Measurements from ENCODE around the gene CSGALNACT2.
"Not testable (repeated sequence)": the region's sequence is repeated elsewhere in the genome, so short reads cannot be mapped to it uniquely, and the experiment has no call there.

Gene CSGALNACT2

DNA sequence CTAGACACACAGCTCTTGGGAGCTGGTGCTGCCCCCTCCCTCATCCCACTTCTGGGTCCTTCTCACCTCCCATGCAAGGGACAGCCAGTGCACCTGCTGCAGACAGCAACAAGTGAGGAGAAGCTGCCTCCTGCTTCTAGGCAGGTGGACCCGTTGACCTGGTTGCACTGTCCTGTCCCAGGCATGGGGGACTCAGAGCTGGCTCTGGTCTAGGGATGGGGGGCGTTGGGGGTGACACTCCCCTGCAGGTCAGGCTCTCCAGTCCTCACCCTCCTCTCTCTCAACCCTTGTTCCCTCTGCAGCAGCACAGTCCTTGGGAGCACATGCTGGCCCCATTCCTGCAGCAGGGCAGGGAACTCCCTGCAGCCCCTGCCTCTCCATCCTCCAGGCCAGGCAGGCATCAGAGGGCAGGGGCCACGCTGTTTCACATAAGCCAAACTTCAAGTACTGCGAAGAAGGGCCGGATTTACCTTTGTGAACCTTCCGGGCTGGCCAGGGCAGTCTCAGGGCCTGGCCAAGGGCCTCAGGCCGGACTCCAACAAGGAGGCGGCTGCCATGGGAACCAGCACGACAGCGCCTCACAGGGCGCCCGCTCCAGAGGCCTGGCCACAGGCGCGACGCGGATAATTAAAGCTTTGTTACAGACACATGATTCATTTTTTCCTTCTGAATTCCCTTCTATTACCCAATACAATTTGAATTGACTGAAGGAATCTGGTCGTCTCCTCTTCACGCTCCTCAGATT is 80.1 kb downstream of the CSGALNACT2 start:
- DNase-seq: no peak

- no peak for DNase-seq
These were observed 80.9 kb downstream of the CSGALNACT2 start for GRCh38 chr10:43218951-43219837.

DNA sequence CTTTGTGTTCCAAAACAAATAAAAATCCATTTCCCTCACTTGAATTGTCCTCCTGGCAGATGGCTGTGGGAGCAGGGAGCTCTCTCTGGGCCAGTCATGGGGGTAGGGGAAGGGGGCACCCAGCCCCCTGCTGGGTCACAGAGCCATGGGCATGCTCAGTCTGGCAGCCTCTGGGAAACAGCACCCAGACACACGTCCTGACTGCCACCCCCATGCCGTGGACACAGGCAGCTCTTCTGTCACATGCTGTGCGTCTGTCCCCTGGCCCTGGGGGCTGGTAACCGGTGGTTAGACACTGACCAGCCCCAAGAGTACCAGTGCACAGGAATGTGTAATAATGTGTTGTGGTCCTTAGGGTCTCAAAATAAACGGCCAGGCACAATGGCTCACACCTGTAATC is 81.6 kb downstream of the CSGALNACT2 start:
- DNase-seq: no peak

GRCh38 chr10:43220251-43220650 is 82.0 kb downstream of the CSGALNACT2 start:
- DNase-seq: not testable (repeated sequence)

- peak; percentile 0 for DNase-seq
These were observed 82.6 kb downstream of the CSGALNACT2 start for GRCh38 chr10:43220657-43221418.

DNA sequence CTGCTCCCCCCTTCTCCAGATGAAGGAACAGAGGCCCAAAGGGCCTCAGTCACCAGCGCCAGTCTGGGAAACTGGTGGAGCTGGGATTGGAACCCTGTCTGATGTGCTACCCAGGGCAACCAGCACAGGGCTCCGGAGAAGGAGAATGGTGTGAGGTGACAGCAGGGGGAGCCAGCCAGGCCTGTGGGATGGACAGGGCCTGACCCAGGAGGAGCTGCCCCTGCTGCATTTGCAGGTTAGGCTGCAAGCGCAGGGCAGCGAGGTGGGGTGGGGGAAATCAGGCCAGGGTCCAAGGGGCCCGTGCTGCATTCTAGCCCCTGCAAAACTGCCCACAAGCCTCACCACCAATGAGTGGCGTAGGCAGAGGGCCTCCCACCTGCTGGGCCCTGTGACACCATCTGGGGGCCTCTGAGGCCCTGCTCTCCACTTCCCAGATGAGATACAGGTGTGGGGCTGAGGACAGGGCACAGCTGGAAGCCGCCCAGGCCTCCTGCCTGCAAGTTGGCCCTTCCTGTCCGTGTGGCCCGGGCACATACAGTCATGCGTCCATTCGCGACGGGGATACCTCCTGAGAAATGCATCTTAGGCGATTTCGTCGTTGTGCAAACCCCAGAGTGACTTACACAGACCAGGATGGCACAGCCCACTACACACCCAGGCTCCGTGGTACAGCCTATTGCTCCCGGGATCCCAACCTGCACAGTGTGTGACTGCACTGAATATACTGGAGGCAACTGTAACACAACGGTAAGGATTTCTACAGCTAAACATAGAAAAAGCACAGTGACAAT is 83.4 kb downstream of the CSGALNACT2 start:
- DNase-seq: peak; percentile 2

- DNase-seq: peak; percentile 2
These were observed 84.0 kb downstream of the CSGALNACT2 start for GRCh38 chr10:43222210-43222720.

GRCh38 chr10:43223056-43223455 is 84.8 kb downstream of the CSGALNACT2 start:
- DNase-seq: no peak

GRCh38 chr10:43224321-43224720 is 86.1 kb downstream of the CSGALNACT2 start:
- DNase-seq: no peak

DNA sequence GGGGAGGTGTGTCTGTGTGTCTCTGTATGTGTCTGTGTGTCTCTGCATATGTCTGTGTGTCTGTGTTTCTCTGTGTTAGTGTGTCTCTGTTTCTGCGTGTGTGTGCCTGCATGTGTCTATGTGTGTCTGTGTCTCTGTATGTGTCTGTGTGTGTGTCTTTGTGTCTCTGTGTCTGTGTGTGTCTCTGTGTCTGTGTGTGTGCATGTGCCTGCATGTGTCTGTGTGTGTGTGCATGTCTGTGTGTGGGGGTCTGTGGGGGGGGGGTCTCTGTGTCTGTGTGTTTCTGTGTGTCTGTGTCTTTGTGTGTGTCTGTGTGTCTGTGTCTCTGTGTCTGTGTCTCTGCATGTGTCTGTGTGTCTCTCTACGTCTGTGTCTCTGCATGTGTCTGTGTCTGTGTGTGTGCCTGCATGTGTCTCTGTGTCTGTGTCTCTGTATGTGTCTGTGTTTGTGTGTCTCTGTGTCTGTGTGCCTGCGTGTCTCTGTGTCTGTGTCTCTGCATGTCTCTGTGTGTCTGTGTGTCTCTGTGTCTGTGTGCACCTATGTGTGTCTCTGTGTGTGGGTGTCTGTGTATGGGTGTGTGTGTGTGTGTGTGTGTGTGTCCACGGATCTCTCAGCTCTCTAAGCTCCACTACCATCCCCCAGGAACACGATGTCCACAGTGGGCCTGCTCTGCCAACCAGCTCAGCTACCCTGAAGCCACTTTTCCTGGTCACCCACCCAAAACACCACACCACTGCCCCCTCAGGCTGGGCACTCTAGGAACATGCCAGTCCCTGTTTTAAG is 87.0 kb downstream of the CSGALNACT2 start:
- peak; percentile 2 for DNase-seq

DNA sequence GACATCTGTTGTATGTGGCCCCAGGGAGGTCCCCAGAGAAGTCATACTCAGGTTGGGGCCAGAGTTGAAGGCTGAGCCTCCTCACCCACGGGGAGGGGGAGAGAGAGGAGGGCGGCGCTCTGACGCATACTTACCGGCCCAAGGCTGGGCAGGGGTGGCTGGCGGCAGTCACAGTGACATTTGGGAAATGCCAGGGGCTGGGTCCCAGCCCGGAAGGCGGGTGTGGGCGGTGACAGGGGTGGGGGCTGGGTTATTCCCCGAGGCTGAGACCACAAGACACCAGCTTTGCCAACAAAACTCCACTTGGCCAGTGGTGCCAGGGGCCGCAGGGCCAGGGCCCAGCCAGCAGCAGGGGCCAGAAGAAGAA is 87.5 kb downstream of the CSGALNACT2 start:
- DNase-seq: peak; percentile 5

- no peak for DNase-seq
These were observed 88.2 kb downstream of the CSGALNACT2 start for GRCh38 chr10:43226441-43226840.

DNA sequence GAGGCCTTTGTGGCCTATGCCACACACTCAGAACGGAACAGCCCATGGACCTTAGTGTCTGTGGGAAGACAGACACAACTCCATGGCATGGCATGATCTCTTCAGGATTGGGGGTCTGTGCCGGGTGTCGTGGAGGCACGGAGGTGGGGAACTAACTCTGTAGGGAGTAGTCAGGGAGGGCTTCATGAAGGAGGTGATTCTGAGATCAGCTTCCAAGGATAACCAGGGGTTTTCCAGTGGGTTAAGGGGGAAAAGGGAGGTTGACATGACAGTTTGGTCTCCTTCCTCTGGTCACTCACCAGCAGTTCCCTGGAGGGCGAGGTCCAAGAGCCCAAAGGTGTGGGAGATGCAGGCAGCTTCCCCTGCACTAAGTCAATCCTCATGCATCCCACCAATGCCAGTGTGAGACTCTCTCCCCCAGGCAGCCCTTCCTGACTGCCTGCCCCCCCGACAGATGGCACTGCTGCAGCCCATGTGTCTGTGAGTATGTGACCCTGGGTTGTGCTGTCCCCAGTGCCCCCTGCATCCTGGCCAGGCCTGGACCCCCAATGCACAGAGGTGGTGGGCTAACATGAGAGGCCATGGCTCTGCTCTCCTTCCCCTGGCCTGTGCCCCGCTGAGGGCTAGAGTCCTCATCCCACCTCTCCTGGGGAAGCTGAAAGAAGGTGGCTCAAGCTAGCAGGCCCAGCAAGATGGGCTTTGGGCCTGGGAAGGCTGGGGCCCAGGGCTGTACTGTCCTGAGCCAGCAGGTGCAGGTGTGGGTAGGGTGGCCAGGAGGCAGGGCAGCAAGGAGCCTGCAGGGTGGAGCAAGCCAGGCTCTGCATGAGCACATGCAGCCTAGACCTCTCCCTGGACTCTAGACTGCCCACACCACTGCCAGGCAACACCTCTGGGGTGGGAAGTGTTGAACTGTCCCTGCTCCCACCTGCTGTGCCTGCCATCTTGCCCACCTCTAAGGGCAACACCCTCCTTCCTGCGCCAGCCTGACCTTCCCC is 88.9 kb downstream of the CSGALNACT2 start:
- peak; percentile 2 for DNase-seq

GRCh38 chr10:43227911-43228782 is 89.9 kb downstream of the CSGALNACT2 start:
- DNase-seq: peak; percentile 7

DNA sequence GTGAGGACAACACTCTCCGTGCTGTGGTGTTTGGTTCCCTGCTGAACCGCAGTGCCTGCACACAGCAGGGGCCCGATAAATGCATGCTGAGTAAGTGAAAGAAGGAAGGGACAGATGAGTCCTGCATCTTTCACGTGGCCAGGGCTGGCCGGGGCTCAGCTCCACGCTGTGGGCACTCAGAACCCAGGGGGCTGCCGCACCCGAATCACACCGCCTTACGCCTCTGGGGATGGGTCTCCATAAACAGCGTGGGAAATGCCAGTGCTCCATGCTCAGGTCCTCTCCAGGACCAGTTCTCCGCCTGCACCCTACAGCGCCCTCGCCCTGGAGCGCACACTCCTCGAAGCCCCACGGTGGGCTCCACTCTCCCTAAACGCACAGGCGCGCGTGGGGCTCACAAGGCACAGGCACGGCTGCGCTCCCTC is 90.5 kb downstream of the CSGALNACT2 start:
- DNase-seq: peak; percentile 14

GRCh38 chr10:43229208-43230061 is 91.2 kb downstream of the CSGALNACT2 start:
- peak; percentile 56 for DNase-seq

DNA sequence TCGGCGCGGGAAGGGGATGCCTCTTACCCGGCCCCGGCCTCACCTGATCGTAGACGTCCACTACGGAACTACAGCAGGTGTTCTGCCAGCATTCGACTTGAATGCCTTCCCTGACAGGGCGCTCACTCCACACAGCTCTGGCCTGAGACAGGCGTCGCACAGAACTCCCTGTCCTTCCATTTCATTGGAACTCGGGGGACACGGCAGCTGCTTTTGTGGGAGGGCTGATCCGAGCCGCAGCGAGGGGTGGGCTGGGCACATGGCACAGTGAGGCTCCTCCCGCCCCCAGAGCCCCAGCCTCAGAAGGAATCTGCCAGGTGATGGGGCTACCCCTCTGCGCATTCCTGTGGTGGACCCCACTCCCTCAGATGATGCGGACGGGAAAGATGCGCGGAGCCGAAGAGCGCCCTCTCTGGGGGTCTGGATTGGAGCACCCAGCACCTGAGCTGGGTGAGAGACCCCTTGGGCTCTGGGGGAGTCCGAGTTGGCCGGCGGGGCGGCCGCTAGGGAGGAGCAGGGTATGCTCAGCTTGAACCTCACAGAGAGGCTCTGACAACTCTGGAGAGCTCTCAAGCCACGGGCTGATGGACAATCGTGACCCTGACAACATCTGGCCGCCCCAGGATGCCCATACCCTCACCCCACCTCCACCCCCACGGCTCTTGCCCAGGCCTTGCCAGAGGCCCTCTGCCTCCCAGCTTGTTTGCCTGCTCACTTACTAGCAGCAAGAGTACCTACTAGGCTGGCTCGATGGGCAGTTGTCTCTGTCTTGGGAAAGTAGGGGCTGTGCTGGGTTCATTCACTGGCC is 92.1 kb downstream of the CSGALNACT2 start:
- peak; percentile 3 for DNase-seq
